Activated CD8-positive, alpha-beta memory T cell treated with anti-CD3 and anti-CD28 coated beads for 1 hour (primary cell): ENCODE measurements around the gene SLIT3.
"Not testable (repeated sequence)": the region's sequence is repeated elsewhere in the genome, so short reads cannot be mapped to it uniquely, and the experiment has no call there.

Experiments
- DNase-seq, 2 donors: peaks; one replicate each; pipeline ENCODE4 v3.0.0-alpha.2; 2020; ENCODE audit warnings: low read depth in 1 of 2; ENCODE audit errors: extremely low read depth in 1 of 2

SLIT3 gene

GRCh38 chr5:168638846-168639245 is 662.1 kb downstream of the SLIT3 start:
- DNase-seq, result not testable (repeated sequence)

GRCh38 chr5:168637793-168638192 is 663.1 kb downstream of the SLIT3 start:
- DNase-seq, result no peak

DNA sequence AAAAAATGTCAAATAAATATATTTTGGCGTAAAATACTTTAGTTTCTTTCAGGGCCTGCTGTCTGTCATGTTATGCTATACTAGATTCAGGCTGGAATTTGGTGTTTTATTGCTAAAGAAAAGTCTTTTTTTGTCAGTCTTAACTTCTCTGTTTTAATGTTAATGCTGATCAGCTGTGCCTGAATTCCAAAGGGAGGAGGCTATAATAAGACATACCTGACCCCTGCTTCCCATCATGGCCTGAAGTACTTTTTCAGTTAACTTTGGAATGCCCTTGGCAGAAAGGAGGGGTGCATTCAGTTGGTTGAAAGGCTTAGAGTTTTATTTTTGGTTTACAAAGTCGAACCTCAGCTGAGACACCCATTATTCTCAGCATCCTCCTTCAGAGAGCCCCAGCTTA is 663.7 kb downstream of the SLIT3 start:
- no peak for DNase-seq

- not testable (repeated sequence) for DNase-seq
These were observed 670.0 kb downstream of the SLIT3 start for GRCh38 chr5:168630958-168631357.

DNA sequence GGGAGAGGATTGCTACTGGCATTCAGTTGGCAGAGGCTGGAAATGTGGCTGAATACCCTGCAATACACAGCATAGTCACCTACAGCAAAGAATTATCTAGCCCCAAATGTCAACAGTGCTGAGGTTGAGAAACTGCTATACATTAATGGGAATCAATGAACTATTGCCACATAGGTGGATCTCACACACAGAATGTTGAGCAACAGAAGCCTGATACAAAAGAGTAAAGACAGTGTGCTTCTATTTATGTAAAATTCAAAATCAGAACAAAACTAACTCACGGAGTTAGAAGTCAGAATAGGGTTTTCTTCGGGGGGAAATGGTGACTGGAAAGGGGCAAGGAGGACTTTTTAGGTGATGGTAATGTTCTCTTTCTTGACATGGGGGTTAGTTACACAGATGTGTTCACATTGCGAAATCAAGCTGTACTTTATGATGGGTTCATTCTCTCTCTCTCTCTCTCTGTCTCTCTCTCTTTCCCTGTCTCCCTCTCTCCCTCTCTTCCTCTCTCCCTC is 676.0 kb downstream of the SLIT3 start:
- DNase-seq, result no peak

- DNase-seq, result no peak
These were observed 680.1 kb downstream of the SLIT3 start for GRCh38 chr5:168620807-168621206.

DNA sequence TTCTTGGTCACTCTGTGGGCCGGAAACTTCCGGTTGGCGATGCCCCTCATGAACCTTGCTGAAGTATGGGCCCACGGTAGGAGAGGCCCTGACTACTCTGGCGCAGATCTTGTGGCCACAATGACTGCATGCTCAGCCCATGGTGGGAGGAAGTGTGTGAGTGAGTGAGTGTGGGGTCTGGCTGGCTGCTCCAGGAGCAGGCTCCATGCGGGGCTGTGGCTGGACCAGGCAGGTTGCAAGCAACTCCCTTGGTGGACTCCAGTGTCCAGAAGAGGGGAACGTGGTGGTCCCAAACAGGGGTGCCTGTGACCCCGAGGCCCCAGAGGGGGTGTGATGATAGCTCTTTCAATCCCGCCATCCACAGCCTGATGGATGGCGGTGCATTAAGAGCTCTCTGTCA is 686.3 kb downstream of the SLIT3 start:
- no peak for DNase-seq

DNA sequence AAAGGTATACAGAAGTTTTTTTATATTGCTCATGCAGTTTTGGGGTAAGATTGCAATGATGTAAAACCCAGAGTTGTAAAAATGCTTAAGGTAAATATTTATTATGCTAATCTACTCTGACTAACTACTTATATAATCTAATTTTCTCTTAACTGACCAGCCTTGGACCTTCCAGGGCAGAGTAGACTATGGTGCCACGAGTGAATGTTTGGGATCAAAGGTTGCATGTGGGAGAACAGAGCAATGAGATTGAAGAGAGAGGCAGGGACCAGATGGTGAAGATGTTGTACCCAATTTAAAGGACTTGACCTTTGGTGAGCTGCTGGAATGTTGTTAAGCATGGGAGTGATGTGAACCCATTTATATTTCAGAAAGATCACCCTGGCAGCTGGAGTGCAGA is 686.9 kb downstream of the SLIT3 start:
- no peak for DNase-seq

- no peak for DNase-seq
These were observed 687.5 kb downstream of the SLIT3 start for GRCh38 chr5:168613396-168613795.

DNA sequence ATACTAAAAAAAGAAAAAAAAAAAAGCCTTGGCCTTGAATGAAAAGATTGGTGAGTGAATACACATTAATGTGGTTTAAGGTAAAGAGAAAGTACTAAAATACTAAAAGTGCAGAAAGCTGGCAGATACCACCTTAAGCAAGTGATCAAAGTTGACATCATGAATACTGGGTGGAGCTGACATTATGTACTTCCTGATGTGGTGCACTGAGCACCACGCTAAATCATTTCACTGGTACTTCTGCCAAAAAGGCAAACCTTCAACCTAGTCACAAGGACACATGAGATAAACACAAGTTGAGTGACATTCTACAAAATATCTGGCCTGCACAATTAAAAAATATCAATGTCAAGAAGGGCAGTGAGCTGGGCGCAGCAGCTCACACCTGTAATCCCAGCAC is 687.9 kb downstream of the SLIT3 start:
- DNase-seq, result no peak

DNA sequence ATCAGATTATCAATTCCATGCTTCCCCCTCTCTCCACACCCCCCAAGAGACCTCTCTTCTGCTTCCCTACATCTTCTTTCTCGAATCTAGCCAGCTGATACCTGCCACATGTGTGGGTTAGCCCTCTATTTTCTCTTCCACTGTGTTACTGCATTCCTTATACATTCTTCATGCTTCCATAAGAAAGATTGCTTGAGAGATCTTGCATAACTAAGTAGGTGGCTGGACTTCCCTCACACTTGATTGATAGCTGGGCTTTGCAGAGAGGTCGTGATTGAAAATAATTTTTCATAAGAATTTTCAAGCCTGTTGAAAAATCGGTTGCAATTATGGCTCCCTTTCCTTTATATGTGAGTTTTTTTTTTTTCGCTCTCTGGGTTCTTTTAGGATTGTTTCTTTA is 688.8 kb downstream of the SLIT3 start:
- DNase-seq, result no peak
